ENCODE results near the gene RBMS3. TPM values are rescaled to one million over a fixed set of nuclear protein-coding genes. Genes with fewer than 3 reads are reported as not detected.

The RBMS3 gene
- total RNA-seq, 1 experiment from 2014 or later = 0.42 TPM

- no peak for DNase-seq (ENCODE audit: low read depth, low spot score)
- Histone ChIP-seq H3K9me2 (ENCODE audit: insufficient read depth) (no peaks in the 10 kb centered on the region), H3K4me2 (ENCODE audit: low read length) (no peak overlapping the region), H3K27ac (ENCODE audit: low read depth, low read length) (no peak overlapping the region), H3K9me3 (ENCODE audit: control insufficient read depth in 1 of 2, insufficient read depth in 1 of 2, low read depth in 1 of 2, low read length in 2 of 2) (no peaks in the 10 kb centered on the region), H2AFZ (ENCODE audit: low read depth, low read length, poor library complexity, severe bottlenecking) (no peak overlapping the region), H3K79me2 (ENCODE audit: insufficient read depth, low read length) (no peaks in the 10 kb centered on the region), H3K36me3 (ENCODE audit: control insufficient read depth in 1 of 2, insufficient read depth in 2 of 2, low read length in 2 of 2) (no peaks in the 10 kb centered on the region), H3K27me3 (ENCODE audit: insufficient read depth, low read length) (0 out of 2 replicates have a peak, but pooled peaks cover 4% of the 10 kb centered on the region), H3K4me1 (ENCODE audit: control insufficient read depth in 1 of 2, insufficient read depth in 2 of 2, low read length in 2 of 2) (no peaks in the 10 kb centered on the region), H4K20me1 (ENCODE audit: insufficient read depth) (no peaks in the 10 kb centered on the region), H3K9ac (ENCODE audit: low read length) (no peak overlapping the region), H3K4me3 (replicated peaks in 1 of 2; ENCODE audit: low read depth in 1 of 2, low read length in 2 of 2) (no peak overlapping the region)
- ATAC-seq = no peak
- TF ChIP-seq JUND (IDR thresholded peaks at IDR 0.05) (no peak), CBX3 (IDR thresholded peaks at IDR 0.05; ENCODE audit: low read depth) (no peak), EGR1 (IDR thresholded peaks at IDR 0.05; ENCODE audit: low read depth) (no peak), RAD21 (IDR thresholded peaks at IDR 0.05; ENCODE audit: low read depth) (no peak), CEBPB (IDR thresholded peaks at IDR 0.05; ENCODE audit: low read depth) (no peak), SP1 (IDR thresholded peaks at IDR 0.05; ENCODE audit: low read depth) (no peak), EZH2 (IDR thresholded peaks at IDR 0.05) (no peak), ZFX (IDR thresholded peaks at IDR 0.05) (no peak), YY1 (IDR thresholded peaks at IDR 0.05; ENCODE audit: extremely low read depth, insufficient replicate concordance, low read depth, low read length) (no peak), REST (IDR thresholded peaks at IDR 0.05; ENCODE audit: low read depth) (no peak), FOSL1 (IDR thresholded peaks at IDR 0.05; ENCODE audit: low read depth) (no peak), SRF (IDR thresholded peaks at IDR 0.05; ENCODE audit: low read depth) (no peak), POLR2AphosphoS5 (IDR thresholded peaks at IDR 0.05; ENCODE audit: low read depth, low read length) (no peak), ATF3 (IDR thresholded peaks at IDR 0.05) (no peak), ELF1 (IDR thresholded peaks at IDR 0.05; ENCODE audit: borderline replicate concordance, low read depth) (no peak), EZH2phosphoT487 (IDR thresholded peaks at IDR 0.05; ENCODE audit: borderline replicate concordance) (no peak), SIN3A (IDR thresholded peaks at IDR 0.05; ENCODE audit: low read depth) (no peak)
- TF ChIP-seq, protein P1, sequence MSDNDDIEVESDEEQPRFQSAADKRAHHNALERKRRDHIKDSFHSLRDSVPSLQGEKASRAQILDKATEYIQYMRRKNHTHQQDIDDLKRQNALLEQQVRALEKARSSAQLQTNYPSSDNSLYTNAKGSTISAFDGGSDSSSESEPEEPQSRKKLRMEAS (IDR thresholded peaks at IDR 0.05) = no peak
- ChIA-PET CTCF (no interaction called here), POLR2A (no interaction called here), RAD21 (ENCODE audit: low non-redundant PET in 1 of 2, low total read pairs in 2 of 2, uncharacterized antibody in 2 of 2, unreplicated experiment in 2 of 2) (interaction anchor here in 1 of 2 experiments (0.6 kb wide), 1 partner anchor 62 kb away, joined by 3 read pairs; no protein-coding TSS in a partner anchor)
- intact Hi-C loops (cut with micrococcal nuclease) = no loop called here
- no TSS peak for BruUV-seq (replicated peaks)
Measured at GRCh38 chr3:29537889-29538609, 257.2 kb downstream of the RBMS3 start.

Data from HCT116 (cell line).